Neural progenitor cell (in vitro differentiated cells): ENCODE results near the gene PKHD1.

ENCODE experiments used
- CTCF ChIP-seq: fragments of 200-600 bp; sonication (generic); IDR thresholded peaks from 2 replicates; pipeline ENCODE4 v1.5.1; 2017; ENCODE audit warnings: antibody characterized with exemption, mild to moderate bottlenecking
- EZH2 ChIP-seq: fragments of 200-600 bp; sonication (generic); IDR thresholded peaks from 2 replicates; pipeline ENCODE4 v1.6.1; 2017; ENCODE audit warnings: antibody characterized with exemption, mild to moderate bottlenecking, moderate library complexity
- EZH2phosphoT487 ChIP-seq: fragments of 200-600 bp; sonication (generic); IDR thresholded peaks from 2 replicates; pipeline ENCODE4 v1.6.1; 2017; ENCODE audit warnings: antibody characterized with exemption

- TF ChIP-seq EZH2: no peak
- TF ChIP-seq CTCF: no peak
- TF ChIP-seq EZH2phosphoT487: no peak
These were observed 103.8 kb downstream of the PKHD1 start for GRCh38 chr6:51983564-51983963.
